ENCODE results near the gene RAB3C.

Gene RAB3C

GRCh38 chr5:58854441-58854840, 271.6 kb downstream of the RAB3C start:
- no peak for DNase-seq (ENCODE audit: low read depth, low spot score)

GRCh38 chr5:58855851-58856739, 273.2 kb downstream of the RAB3C start:
- no peak overlapping the region for H3K27ac ChIP-seq

More at GRCh38 chr5:58854441-58854840, 271.6 kb downstream of the RAB3C start:
- no peak overlapping the region for H3K27ac ChIP-seq

DNA sequence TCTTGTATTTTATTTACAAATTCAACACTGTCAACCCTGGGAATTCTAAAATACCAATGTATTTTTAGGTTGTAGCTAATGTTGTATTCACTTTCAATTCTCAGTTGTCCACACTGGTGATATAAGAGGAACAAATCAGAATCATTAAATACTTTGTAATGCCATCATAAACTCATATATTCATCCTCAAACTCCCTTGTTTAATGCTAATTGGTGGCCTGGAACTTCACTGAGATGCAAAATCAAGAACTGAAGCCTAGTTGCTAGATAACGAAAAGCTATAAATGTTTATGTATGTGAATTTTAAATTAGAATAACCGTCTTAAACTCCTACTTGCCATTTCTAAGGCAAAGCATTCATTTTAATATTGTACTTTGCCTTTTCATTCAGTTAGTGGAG, 274.7 kb downstream of the RAB3C start:
- H3K27ac ChIP-seq: no peak overlapping the region
- DNase-seq (ENCODE audit: low read depth, low spot score): no peak

More at GRCh38 chr5:58855851-58856739, 273.2 kb downstream of the RAB3C start:
- DNase-seq (ENCODE audit: low read depth, low spot score): no peak

DNA sequence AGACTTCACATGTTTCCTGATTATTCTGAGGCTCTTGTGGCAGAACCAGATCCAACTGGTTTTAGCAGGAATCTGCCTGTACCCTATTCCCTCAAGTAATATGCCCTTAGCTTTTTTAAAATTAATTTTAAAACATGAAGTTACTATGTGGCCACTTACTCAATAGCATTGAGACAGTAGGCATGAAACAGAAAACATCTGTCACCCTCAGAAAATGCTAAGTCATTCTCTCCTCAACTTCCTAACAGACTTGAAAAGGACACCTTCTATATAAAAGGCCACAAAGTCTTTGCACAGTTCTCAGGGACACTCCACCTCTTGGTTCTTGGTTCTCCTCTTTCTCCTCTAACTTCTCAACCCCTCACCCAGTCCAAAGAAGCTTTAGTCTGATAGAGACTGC, 277.8 kb downstream of the RAB3C start:
- no peak overlapping the region for H3K27ac ChIP-seq
- DNase-seq (ENCODE audit: low read depth, low spot score): no peak

GRCh38 chr5:58868931-58869330, 286.1 kb downstream of the RAB3C start:
- H3K27ac ChIP-seq: no peak overlapping the region
- DNase-seq (ENCODE audit: low read depth, low spot score): peak; percentile 48

DNA sequence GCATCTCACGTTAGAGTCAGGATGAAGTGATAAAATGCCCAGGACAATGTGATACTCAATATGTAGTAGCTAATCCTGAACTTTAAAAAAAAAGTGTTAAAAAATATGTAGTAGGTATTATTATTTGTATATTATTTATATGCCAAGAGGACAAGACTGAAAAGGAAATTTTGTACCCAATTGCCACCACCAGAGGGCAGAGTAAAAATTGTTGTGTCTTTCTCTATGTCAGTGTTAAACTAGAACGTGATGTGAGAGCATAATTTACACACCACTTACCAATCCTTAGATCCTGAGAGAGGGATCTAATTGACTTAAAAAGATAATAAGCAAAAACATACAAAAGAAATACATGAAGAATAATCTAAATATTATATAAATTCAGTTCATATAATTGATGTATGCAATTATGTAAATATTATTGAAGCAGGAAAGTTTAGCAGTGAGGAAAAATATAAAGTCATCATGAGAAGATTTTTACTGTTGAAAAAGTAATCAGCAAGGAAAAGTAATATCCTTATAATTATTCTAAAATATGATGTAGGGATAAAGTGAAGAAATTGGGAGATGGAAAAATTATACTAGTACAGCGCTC, 288.9 kb downstream of the RAB3C start:
- no peak for DNase-seq (ENCODE audit: low read depth, low spot score)
- no peak overlapping the region for H3K27ac ChIP-seq

DNA sequence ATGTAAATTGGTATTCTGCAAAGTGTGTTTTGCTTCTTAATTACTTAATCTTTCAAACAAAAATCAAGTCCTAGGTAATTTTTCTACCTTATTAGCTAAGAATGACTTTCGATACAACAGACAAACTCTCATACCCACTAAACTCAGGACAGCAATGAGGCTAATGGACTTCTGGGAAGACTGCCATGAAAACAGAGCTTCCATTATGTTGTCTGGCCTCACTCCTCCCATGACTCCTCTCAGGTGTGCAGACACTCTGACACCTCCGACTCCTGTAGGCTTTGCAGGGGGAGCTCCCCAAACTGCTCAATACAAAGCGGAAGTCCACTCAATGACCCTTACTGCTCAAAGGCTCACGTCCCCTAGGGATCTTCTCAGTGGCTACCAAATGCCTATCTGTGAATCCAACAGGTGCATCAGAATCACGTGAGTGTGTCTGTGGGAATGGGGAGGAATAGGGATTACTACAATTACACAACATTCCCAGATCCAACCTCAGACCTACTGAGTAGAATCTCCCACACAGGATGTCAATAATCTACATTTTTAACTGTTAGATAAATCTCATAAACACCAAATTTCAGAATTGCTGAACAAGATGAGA, 289.9 kb downstream of the RAB3C start:
- H3K27ac ChIP-seq: no peak overlapping the region
- no peak for DNase-seq (ENCODE audit: low read depth, low spot score)

- no peak for DNase-seq (ENCODE audit: low read depth, low spot score)
- no peak overlapping the region for H3K27ac ChIP-seq
Measured at GRCh38 chr5:58875599-58875998, 292.7 kb downstream of the RAB3C start.

GRCh38 chr5:58885260-58885659, 302.4 kb downstream of the RAB3C start:
- no peak overlapping the region for H3K27ac ChIP-seq
- no peak for DNase-seq (ENCODE audit: low read depth, low spot score)

DNA sequence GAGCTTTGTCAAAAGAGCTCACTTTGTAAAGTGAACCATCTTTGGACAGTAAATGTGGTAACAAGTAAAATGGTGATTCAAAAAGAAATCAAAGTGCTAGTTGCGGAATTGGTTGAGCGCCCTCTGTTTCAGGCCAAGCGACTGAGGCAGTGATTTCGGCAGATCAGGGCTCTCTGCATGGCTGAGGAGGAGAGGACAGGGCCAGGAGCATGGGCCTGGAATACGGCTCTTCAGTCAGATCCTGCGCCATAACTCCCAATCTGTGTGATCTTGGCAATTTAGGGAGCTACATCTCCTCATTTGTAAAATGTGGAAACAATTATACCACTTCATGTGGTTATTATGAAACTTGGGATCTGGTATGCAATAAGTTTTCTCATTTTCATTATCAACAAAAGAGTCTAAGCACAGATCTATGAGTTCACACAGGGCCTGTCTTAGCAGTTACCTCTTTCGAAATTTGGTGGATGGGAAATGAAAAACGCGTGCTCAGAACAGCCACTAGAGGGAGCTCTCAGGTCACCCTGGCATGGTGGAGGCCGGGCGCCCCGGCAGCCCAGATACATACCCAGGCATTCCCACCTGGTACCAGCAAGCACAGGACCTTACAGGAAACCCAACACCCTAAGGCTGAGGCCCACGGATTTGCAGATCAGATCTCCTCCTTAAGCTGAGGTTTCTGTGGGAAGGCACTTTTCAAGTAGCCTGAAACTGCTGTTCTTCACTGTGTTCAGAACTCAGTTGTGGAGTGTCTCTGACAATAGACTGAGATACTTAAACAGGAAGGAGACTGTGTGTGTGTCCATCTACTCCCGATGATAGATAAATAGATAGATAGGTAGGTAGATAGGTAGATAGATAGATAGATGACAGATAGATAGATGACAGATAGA, 303.7 kb downstream of the RAB3C start:
- DNase-seq (ENCODE audit: low read depth, low spot score): no peak
- H3K27ac ChIP-seq: no peak overlapping the region

DNA sequence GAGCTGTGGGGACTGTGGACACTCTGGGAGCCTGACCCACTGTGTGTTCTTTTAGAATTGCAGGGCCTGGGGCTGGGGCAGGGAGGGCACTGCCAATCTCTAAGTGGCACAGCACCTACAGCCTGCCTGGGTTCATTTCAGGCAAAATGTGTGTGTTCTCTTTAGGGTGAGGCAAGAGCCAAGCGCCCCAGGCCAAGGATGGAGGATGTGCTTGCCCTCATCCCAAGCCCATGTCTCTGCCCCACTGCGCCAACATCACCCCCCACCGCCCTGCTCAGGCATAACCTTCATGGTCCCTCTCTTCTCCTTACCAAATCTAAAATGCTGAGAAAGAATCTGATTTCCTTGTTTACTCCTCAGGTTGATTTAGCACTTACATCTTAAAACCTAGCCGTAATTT, 304.4 kb downstream of the RAB3C start:
- H3K27ac ChIP-seq: no peak overlapping the region
- DNase-seq (ENCODE audit: low read depth, low spot score): no peak

GRCh38 chr5:58887721-58888409, 305.0 kb downstream of the RAB3C start:
- H3K27ac ChIP-seq: no peak overlapping the region
- no peak for DNase-seq (ENCODE audit: low read depth, low spot score)

DNA sequence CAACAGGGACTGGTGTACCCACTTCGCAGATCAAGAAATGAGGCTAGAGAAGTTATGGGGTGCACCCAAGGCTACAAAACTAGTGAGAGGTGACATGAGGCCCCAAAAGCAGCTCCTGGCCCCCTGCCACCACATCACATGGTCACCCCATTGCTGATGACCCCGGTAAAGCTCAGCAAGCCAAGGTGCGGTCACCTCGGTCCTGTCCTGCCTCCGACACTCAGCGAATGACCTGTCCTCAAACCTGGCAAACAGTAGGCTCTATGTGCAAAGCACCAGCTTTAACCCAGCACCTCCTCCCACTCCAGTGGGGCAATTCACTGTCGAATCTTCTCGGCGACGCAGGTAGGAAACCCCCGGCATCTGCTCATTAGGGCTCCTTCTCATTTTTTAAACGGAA, 307.4 kb downstream of the RAB3C start:
- no peak for DNase-seq (ENCODE audit: low read depth, low spot score)
- H3K27ac ChIP-seq: no peak overlapping the region

- peak overlapping the region; percentile 66 for H3K27ac ChIP-seq
- DNase-seq (ENCODE audit: low read depth, low spot score): no peak
Measured at GRCh38 chr5:58890701-58891085, 307.8 kb downstream of the RAB3C start.

GRCh38 chr5:58891086-58891970, 308.5 kb downstream of the RAB3C start:
- peak overlapping the region; percentile 66 for H3K27ac ChIP-seq

DNA sequence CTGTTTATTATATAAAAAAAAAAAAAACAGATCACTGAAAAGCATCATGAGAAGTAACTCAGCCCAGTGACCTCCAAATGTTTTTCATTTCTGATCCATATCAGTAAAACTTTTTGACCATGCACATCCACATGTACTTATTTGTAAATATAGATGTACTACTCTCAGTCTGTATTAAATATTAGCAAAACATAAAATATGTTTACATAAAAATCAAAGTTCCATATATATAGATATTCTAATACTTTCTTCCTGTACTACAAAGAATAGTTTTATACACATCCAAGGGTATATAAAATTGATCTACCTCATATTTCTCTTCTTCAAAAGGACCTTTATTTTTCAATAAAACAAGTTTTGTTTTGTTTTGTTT, 309.1 kb downstream of the RAB3C start:
- no peak for DNase-seq (ENCODE audit: low read depth, low spot score)
- H3K27ac ChIP-seq: peak overlapping the region; percentile 66

More at GRCh38 chr5:58891086-58891970, 308.5 kb downstream of the RAB3C start:
- DNase-seq (ENCODE audit: low read depth, low spot score): peak; percentile 50

DNA sequence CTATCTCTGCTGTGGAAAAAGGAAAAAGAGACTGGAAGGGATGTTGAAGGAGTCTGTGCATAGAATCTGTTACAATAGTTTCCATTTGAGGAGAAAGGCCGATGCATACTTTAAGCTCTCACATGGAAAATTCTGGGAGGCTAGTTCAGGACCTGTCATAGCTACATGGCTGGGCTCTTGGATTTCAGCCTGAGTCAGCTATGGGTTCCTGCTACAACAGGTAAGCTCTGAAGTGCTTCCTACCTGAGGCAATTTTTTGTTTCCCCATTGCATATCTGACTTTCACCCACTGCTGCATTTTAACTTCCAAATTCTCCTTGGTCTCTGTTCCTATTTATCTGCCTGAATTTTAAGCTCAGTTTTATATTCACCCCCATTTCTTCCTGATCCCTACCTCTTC, 310.7 kb downstream of the RAB3C start:
- H3K27ac ChIP-seq: no peak overlapping the region
- DNase-seq (ENCODE audit: low read depth, low spot score): peak; percentile 43

GRCh38 chr5:58898006-58898405, 315.1 kb downstream of the RAB3C start:
- H3K27ac ChIP-seq: no peak overlapping the region
- no peak for DNase-seq (ENCODE audit: low read depth, low spot score)

DNA sequence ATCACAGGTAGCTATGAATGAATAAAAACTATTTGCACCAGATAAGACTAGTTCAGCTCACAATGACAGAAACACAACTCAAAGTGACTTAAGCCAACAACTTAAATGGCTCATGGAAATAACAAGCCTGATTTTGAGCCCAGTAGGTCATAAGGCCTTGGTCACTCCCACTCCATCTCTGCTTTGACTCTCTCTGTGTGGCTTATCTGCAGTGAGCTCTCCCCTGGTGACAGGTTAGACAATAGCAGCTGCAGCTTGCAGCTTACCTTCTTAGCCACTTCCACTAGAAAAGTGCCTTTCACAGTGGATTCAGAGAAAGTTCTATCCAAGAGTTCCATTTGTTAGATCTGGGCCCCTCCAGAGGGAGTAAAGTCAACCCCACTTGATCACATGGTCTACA, 315.7 kb downstream of the RAB3C start:
- no peak overlapping the region for H3K27ac ChIP-seq

More for the DNA sequence above, 315.7 kb downstream of the RAB3C start:
- no peak for DNase-seq (ENCODE audit: low read depth, low spot score)

Data from epithelial cell of prostate (primary cell).